Heart right ventricle (tissue), 16 donors: ENCODE data around the gene RAI14. TPM values are rescaled to one million over a fixed set of nuclear protein-coding genes. Genes with fewer than 3 reads are reported as not detected.

Experiments used
- ATAC-seq, 8 donors: fragments of 200-7000 bp; cut with Tn5 transposase; one replicate each; pipeline ENCODE4 v1.9.1; 2020; ENCODE audit warnings: mild to moderate bottlenecking in 8 of 8, moderate library complexity in 8 of 8, moderate number of reproducible peaks in 1 of 8
- DNase-seq, 2 donors: peaks; one replicate each; pipeline ENCODE4 v3.0.0-alpha.2; 2020
- H3K27ac ChIP-seq, 10 donors: fragments of 200-600 bp; sonication (generic) in 2 of 10; one replicate each; pipeline versions ENCODE4 v1.5.0 to v1.8.0; 2020 to 2022; ENCODE audit warnings: mild to moderate bottlenecking in 3 of 10
- H3K27me3 ChIP-seq, 7 donors: fragments of 200-600 bp; one replicate each; pipeline ENCODE4 v1.8.0; 2021 to 2022; ENCODE audit warnings: mild to moderate bottlenecking in 2 of 7
- H3K36me3 ChIP-seq, 9 donors: fragments of 200-600 bp; sonication (generic) in 1 of 9; one replicate each; pipeline versions ENCODE4 v1.5.0 to v1.8.0; 2020 to 2022; ENCODE audit warnings: mild to moderate bottlenecking in 2 of 9
- H3K4me1 ChIP-seq, 9 donors: fragments of 200-600 bp; sonication (generic) in 1 of 9; one replicate each; pipeline versions ENCODE4 v1.5.0 to v1.8.0; 2020 to 2022; ENCODE audit warnings: mild to moderate bottlenecking in 4 of 9
- H3K4me3 ChIP-seq, 10 donors: fragments of 200-600 bp; sonication (generic) in 2 of 10; one replicate each; pipeline versions ENCODE4 v1.5.0 to v1.8.0; 2020 to 2022; ENCODE audit warnings: mild to moderate bottlenecking in 7 of 10, moderate library complexity in 2 of 10
- H3K9me3 ChIP-seq, 11 donors: fragments of 200-600 bp in 10 of 11; sonication (generic) in 2 of 11; one replicate each; pipeline versions ENCODE4 v1.5.0 to v1.8.0; 2013 to 2022; ENCODE audit warnings: mild to moderate bottlenecking in 2 of 11, control low read depth in 1 of 11, moderate library complexity in 1 of 11
- CTCF ChIP-seq, 9 donors: fragments of 200-600 bp; sonication (generic) in 2 of 9; IDR thresholded peaks; one replicate each; pipeline versions ENCODE4 v1.5.0 to v1.8.0; 2021 to 2022; ENCODE audit warnings: antibody characterized with exemption in 9 of 9, mild to moderate bottlenecking in 5 of 9, moderate library complexity in 1 of 9
- WGBS, 2 donors: extraction: QIAGEN DNeasy Blood & Tissue Kit; methylation state at CpG; one replicate each; pipeline ENCODE4 v1.1.7; 2013; ENCODE audit warnings: inconsistent platforms in 1 of 2; 5-methylcytosine and 5-hydroxymethylcytosine counted together
- intact Hi-C, 10 donors: fragments of 100-400 bp; cut with DNase I; formaldehyde crosslinking; loops; one replicate each; pipeline versions ENCODE4 v1.11.1 to v1.14.2; 2022
- long read RNA-seq, 3 donors: library from polyadenylated mRNA; unstranded; transcript quantifications; one replicate each; pipeline ENCODE4 v2.0.0, GENCODE V29; 2020 to 2021
- polyA plus RNA-seq, 2 donors: library from polyadenylated mRNA; stranded (reverse); fragments of 200-250 nt; gene quantifications; one replicate each; pipeline ENCODE4 v1.2.3, GENCODE V29; 2013
- total RNA-seq, 10 donors: library from RNA; stranded (reverse); fragmentation: NEBNext Ultra II Directional in 3 of 10; extraction: Animal tissue kit (Norgen Biotek cat#: 25700) in 3 of 10; gene quantifications; one replicate each; pipeline versions ENCODE4 v1.2.1 to v1.2.4, GENCODE V29; 2021 to 2023
- donor health status: Arrhythmogenic right ventricular cardiomyopathy.
- donor health status: ischemic (EF 13 %, LVEDD 7.1; RV severe dilation, severe dysfunction).
- donor health status: healthy with polysubstance abuse.
- donor health status: DM: no; HTN: yes; CAD: no.
- donor health status: DM: no; HTN: no; CAD: no.
- donor health status: ischemic (EF 25% LVEDD 6.9; RV normal size, moderate dysfunction).
- donor health status: ischemic (EF 25% LVEDD 5.7; RV mildly dilated, moderate dysfunction).
- donor health status: healthy.
- donor health status: DM: yes; HTN: yes; CAD: no.
- donor health status: Ischemic cardiomyopathy.
- donor health status: ischemic (EF 35%, LVEDD 5.7; RV mildly dilated, moderate dysfunction).
- donor health status: nonischemic (EF 11% LVEDD 7.7; RV severe dilation, severe dysfunction).
- donor health status: DM: yes; HTN: yes; CAD: no.
- donor health status: PGD.
- donor health status: ischemic (EF 29% LVEDD 5.4; RV normal size, mild dysfunction).
- donor health status: nonischemic (EF 23%, LVEDD 6.1; RV moderate dilation, normal function).

RAI14 gene
- total RNA-seq (10 to 100 TPM in 6 of 10 donors, 1 to 10 TPM in 4; 4.9 to 25.5 (median 11.7) TPM), polyA plus RNA-seq (1 to 10 TPM; 3.3 to 6.6 TPM)
- long read RNA-seq, donor 1, partial matches to known transcripts = 2 of 3 reads
- long read RNA-seq, donor 1, other reads (novel, unspliced or antisense) = 0 of 3 reads
- long read RNA-seq, donor 2, partial matches to known transcripts = 2 of 5 reads
- long read RNA-seq, donor 2, other reads (novel, unspliced or antisense) = 1 of 5 reads
- long read RNA-seq, donor 3, full-length matches to known transcripts = 6 of 38 reads
- long read RNA-seq, donor 3, partial matches to known transcripts = 24 of 38 reads
- long read RNA-seq, donor 3, other reads (novel, unspliced or antisense) = 8 of 38 reads

- Histone ChIP-seq H3K4me3 (peak within 1 kb of the TSS; percentile 61 to 96 (median 89)), H3K27ac (peak within 1 kb of the TSS; percentile 72 to 98 (median 91)), H3K27me3 (peaks cover 0 to 45% (median 0%) of the 10 kb centered on the region in 7 donors), H3K9me3 (no peaks in the 10 kb centered on the region), H3K36me3 (no peaks in the 10 kb centered on the region), H3K4me1 (peaks cover 0 to 36% (median 19%) of the 10 kb centered on the region in 9 donors)
- intact Hi-C loops = loop anchor here in 6 of 10 donors (2.0 to 10.0 kb wide), 8 partner anchors 79 to 239 kb away; partner anchors contain the start of gene TTC23L (in 3 of the 6)
- ATAC-seq = peak; percentile 88 to 94 (median 90)
- DNase-seq = peak; percentile 76 to 79
- 1% methylated on average over 58 to 78 of the region's 79 CpGs for WGBS, 2 donors
- TF ChIP-seq CTCF (IDR thresholded peaks at IDR 0.05) = peak in 3 of 9 donors; percentile 25 to 49 (median 42)
Observed at GRCh38 chr5:34656001-34656699, at the start of gene RAI14. Gene RAI14 (plus strand): TSS chr5:34656328. CDS start chr5:34686920, 30,592 bp downstream.

GRCh38 chr5:34608368-34608767 lies 47.8 kb upstream of the RAI14 start:
- no peak for ATAC-seq
- Histone ChIP-seq H3K27me3 (no peaks in the 10 kb centered on the region), H3K4me3 (no peak overlapping the region), H3K4me1 (peaks cover 0 to 29% (median 7%) of the 10 kb centered on the region in 9 donors), H3K9me3 (no peaks in the 10 kb centered on the region), H3K36me3 (no peaks in the 10 kb centered on the region), H3K27ac (peak overlapping the region in 2 of 10 donors; percentile 36 to 73)
- TF ChIP-seq CTCF (IDR thresholded peaks at IDR 0.05) = no peak
- 68 to 70% methylated on average over 3 of the region's 3 CpGs for WGBS, 2 donors
- DNase-seq = no peak
- intact Hi-C loops = no loop called here

GRCh38 chr5:34608859-34609648 lies 47.1 kb upstream of the RAI14 start:
- ATAC-seq (peak in 7 of 8 donors; percentile 17 to 89 (median 65)), DNase-seq (no peak)
- Histone ChIP-seq H3K9me3 (no peaks in the 10 kb centered on the region), H3K27me3 (no peaks in the 10 kb centered on the region), H3K27ac (peak overlapping the region in 3 of 10 donors; percentile 36 to 73 (median 38)), H3K36me3 (no peaks in the 10 kb centered on the region), H3K4me3 (no peak overlapping the region), H3K4me1 (peaks cover 0 to 29% (median 7%) of the 10 kb centered on the region in 9 donors)
- intact Hi-C loops = no loop called here
- WGBS, 2 donors = 23 to 26% methylated on average over 3 of the region's 3 CpGs
- no peak for TF ChIP-seq CTCF (IDR thresholded peaks at IDR 0.05)
